HCT116 (cell line): ENCODE results near the gene SSNA1. TPM values are rescaled to one million over a fixed set of nuclear protein-coding genes. Genes with fewer than 3 reads are reported as not detected.

Source experiments
- ATAC-seq: fragments of 200-7000 bp; cut with Tn5 transposase; 2 replicates; pipeline ENCODE4 v1.9.1; 2020; ENCODE audit warnings: mild to moderate bottlenecking, moderate library complexity
- BruUV-seq: library from RNA; stranded (reverse); fragments of 400-500 nt; replicated peaks from 2 replicates; lab custom pipeline; 2021; lab: Mats Ljungman, UMichigan
- CTCF ChIA-PET: fragments of 300-600 bp; sonication (Branson Sonifier 250); formaldehyde crosslinking; loops from one replicate; lab custom pipeline; 2021; ENCODE audit warnings: antibody characterized with exemption; lab: Charles Lee
- POLR2A ChIA-PET: fragments of 300-600, 350-600 bp; sonication (Branson Sonifier 250); formaldehyde crosslinking; loops from one replicate; lab custom pipeline; 2021; ENCODE audit warnings: antibody characterized with exemption; lab: Charles Lee
- RAD21 ChIA-PET, 2 experiments: fragments of 300-600 bp; sonication (Branson Sonifier 250); formaldehyde crosslinking; loops; one replicate each; lab custom pipeline; 2023; ENCODE audit warnings: low total read pairs in 2 of 2; ENCODE audit not compliant: uncharacterized antibody in 2 of 2, unreplicated experiment in 2 of 2, low non-redundant PET in 1 of 2; lab: Charles Lee
- DNase-seq: peaks from one replicate; pipeline ENCODE4 v3.0.0-alpha.2; 2010; ENCODE audit warnings: low read depth, low spot score
- H2AFZ ChIP-seq: fragments of 200-600 bp; shearing (Covaris generic), sonication (generic); 2 replicates; pipeline ENCODE4 v1.6.1; 2017; ENCODE audit warnings: low read depth, mixed run types, mixed read lengths, antibody characterized with exemption, low read length; ENCODE audit not compliant: poor library complexity, severe bottlenecking
- H3K27ac ChIP-seq: 2 replicates; pipeline ENCODE4 v1.5.1; 2012; ENCODE audit warnings: low read depth, low read length
- H3K27me3 ChIP-seq: fragments of 200-600 bp; sonication (generic); 2 replicates; pipeline ENCODE4 v1.6.1; 2016; ENCODE audit warnings: mixed run types, low read length, mixed read lengths; ENCODE audit not compliant: insufficient read depth
- H3K36me3 ChIP-seq, 2 experiments: fragments of 200-500 bp in 1 of 2; fragments of 200-600 bp in 1 of 2; sonication (Bioruptor generic) in 1 of 2; sonication (generic) in 1 of 2; 2 replicates each; pipeline versions ENCODE4 v1.5.1 to v1.6.1; 2014 to 2016; ENCODE audit warnings: low read length in 2 of 2, inconsistent platforms in 1 of 2, mixed read lengths in 1 of 2, mixed run types in 1 of 2; ENCODE audit not compliant: insufficient read depth in 2 of 2, control insufficient read depth in 1 of 2
- H3K4me1 ChIP-seq, 2 experiments: fragments of 200-600 bp in 1 of 2; sonication (generic) in 1 of 2; 2 replicates each; pipeline versions ENCODE4 v1.5.1 to v1.6.1; 2012 to 2017; ENCODE audit warnings: low read length in 2 of 2, inconsistent platforms in 1 of 2, mild to moderate bottlenecking in 1 of 2, mixed read lengths in 1 of 2, mixed run types in 1 of 2, moderate library complexity in 1 of 2; ENCODE audit not compliant: insufficient read depth in 2 of 2, control insufficient read depth in 1 of 2
- H3K4me2 ChIP-seq: fragments of 200-600 bp; sonication (generic); 2 replicates; pipeline ENCODE4 v1.6.1; 2017; ENCODE audit warnings: mixed run types, low read length, mixed read lengths
- H3K4me3 ChIP-seq, 2 experiments: fragments of 200-600 bp in 1 of 2; sonication (generic) in 1 of 2; replicated peaks in 1 of 2; 2 replicates each; pipeline ENCODE4 v1.5.1; 2011 to 2016; ENCODE audit warnings: low read length in 2 of 2, control low read depth in 1 of 2, low read depth in 1 of 2, mild to moderate bottlenecking in 1 of 2, mixed read lengths in 1 of 2, mixed run types in 1 of 2
- H3K79me2 ChIP-seq: fragments of 200-600 bp; sonication (generic); 2 replicates; pipeline ENCODE4 v1.6.1; 2017; ENCODE audit warnings: mild to moderate bottlenecking, mixed run types, low read length, moderate library complexity, mixed read lengths; ENCODE audit not compliant: insufficient read depth
- H3K9ac ChIP-seq: fragments of 200-600 bp; sonication (generic); 2 replicates; pipeline ENCODE4 v1.6.1; 2016; ENCODE audit warnings: low read length, mixed read lengths
- H3K9me2 ChIP-seq: fragments of 200-600 bp; sonication (generic), shearing (Covaris generic); 2 replicates; pipeline ENCODE4 v1.6.1; 2017; ENCODE audit warnings: mixed run types, mild to moderate bottlenecking, moderate library complexity; ENCODE audit not compliant: insufficient read depth
- H3K9me3 ChIP-seq, 2 experiments: fragments of 200-500 bp in 1 of 2; fragments of 200-600 bp in 1 of 2; sonication (Bioruptor generic) in 1 of 2; sonication (generic) in 1 of 2; 2 replicates each; pipeline ENCODE4 v1.6.1; 2014 to 2017; ENCODE audit warnings: low read length in 2 of 2, mixed read lengths in 2 of 2, inconsistent platforms in 1 of 2, low read depth in 1 of 2, mild to moderate bottlenecking in 1 of 2, mixed run types in 1 of 2, moderate library complexity in 1 of 2; ENCODE audit not compliant: control insufficient read depth in 1 of 2, insufficient read depth in 1 of 2
- H4K20me1 ChIP-seq: fragments of 200-600 bp; sonication (generic), shearing (Covaris generic); 2 replicates; pipeline ENCODE4 v1.6.1; 2017; ENCODE audit warnings: mixed run types, mild to moderate bottlenecking, moderate library complexity; ENCODE audit not compliant: insufficient read depth
- CEBPB ChIP-seq: IDR thresholded peaks from 2 replicates; pipeline ENCODE4 v1.6.1; 2012; ENCODE audit warnings: low read depth
- EZH2 ChIP-seq: fragments of 200-600 bp; sonication (generic); IDR thresholded peaks from 2 replicates; pipeline ENCODE4 v1.6.1; 2017; ENCODE audit warnings: antibody characterized with exemption, mixed run types
- YY1 ChIP-seq: IDR thresholded peaks from 2 replicates; pipeline ENCODE4 v1.6.1; 2011; ENCODE audit warnings: low read length, low read depth, moderate library complexity, mild to moderate bottlenecking; ENCODE audit not compliant: insufficient replicate concordance; ENCODE audit errors: extremely low read depth
- ZBTB33 ChIP-seq: IDR thresholded peaks from 2 replicates; pipeline ENCODE4 v1.6.1; 2011; ENCODE audit warnings: mild to moderate bottlenecking, low read length, moderate library complexity; ENCODE audit not compliant: insufficient replicate concordance; ENCODE audit errors: extremely low read depth
- intact Hi-C: fragments of 100-400 bp; cut with micrococcal nuclease; formaldehyde crosslinking; loops from 2 replicates; pipeline ENCODE4 v1.10.0; 2022
- total RNA-seq: library from RNA; stranded (reverse); gene quantifications from one replicate; pipeline ENCODE4 v1.2.1, GENCODE V29; 2021; ENCODE audit not compliant: unreplicated experiment

The SSNA1 gene
- total RNA-seq, 1 experiment from 2014 or later, result 84.7 TPM

- Histone ChIP-seq H3K9me2 (no peaks in the 10 kb centered on the region), H3K9me3 (no peaks in the 10 kb centered on the region), H3K4me2 (peak overlapping the region; percentile 77), H3K4me3 (peak overlapping the region in 1 of 2 experiments; percentile 45; a peak in 2 of 4 replicates), H2AFZ (no peak overlapping the region), H3K27me3 (no peaks in the 10 kb centered on the region), H3K27ac (peak overlapping the region; percentile 94), H3K9ac (peak overlapping the region; percentile 52; the same call in 1 of the 2 replicates), H4K20me1 (no peaks in the 10 kb centered on the region), H3K36me3 (no peaks in the 10 kb centered on the region), H3K79me2 (no peaks in the 10 kb centered on the region), H3K4me1 (peaks cover 28 to 53% of the 10 kb centered on the region in 2 experiments)
- TF ChIP-seq YY1, result no peak
- TF ChIP-seq ZBTB33, result no peak
- no peak for TF ChIP-seq CEBPB
- TF ChIP-seq EZH2, result no peak
- POLR2A ChIA-PET, result interaction anchor here (0.7 to 1.8 kb wide), 2 partner anchors 10 to 53 kb away, joined by 5 to 6 read pairs; no protein-coding TSS in a partner anchor
- DNase-seq (no peak), ATAC-seq (no peak)
- RAD21 ChIA-PET, result no interaction called here
- CTCF ChIA-PET, result interaction anchor here (0.7 to 1.7 kb wide), 3 partner anchors 11 to 20 kb away, joined by 3 to 8 read pairs (median 3); partner anchors contain the start of gene RNF224
- no TSS peak for BruUV-seq
- intact Hi-C loops, result no loop called here
These were observed 27.9 kb downstream of the SSNA1 start for GRCh38 chr9:137216188-137216965.
